ENCODE results near the gene MBD5. TPM values are rescaled to one million over a fixed set of nuclear protein-coding genes. Genes with fewer than 3 reads are reported as not detected.

MBD5 gene
- total RNA-seq, 1 experiment from 2014 or later: 33.7 TPM

DNA sequence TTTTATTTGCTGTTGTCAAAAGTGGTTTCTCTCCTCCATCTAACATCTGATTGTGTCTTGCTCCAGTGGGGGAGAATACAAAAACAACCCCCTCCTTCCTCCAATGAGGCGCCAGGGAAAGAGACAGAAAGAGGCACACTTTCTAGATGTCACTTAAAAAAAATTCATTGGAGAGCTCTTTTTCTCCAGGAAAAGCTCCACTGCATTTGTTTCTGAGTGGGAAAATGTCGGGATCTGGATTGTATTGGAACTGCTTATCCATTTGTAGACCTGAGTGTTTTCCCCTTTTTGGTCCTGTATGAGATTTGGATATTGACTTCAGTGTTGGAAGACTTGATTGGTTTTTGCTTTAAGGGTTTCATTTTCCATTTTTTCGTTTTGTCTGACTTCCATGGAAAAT is 995 bp downstream of the MBD5 start:
- no peaks in the 10 kb centered on the region for H3K9me3 Mint-ChIP-seq
- H3K4me3 Mint-ChIP-seq: peak overlapping the region; percentile 100
- no peaks in the 10 kb centered on the region for H3K27me3 Mint-ChIP-seq (ENCODE audit: low read depth)
- ChIA-PET POLR2A (interaction anchor here (0.6 kb wide), 1 partner anchor 258 kb away, joined by 3 read pairs; no protein-coding TSS in a partner anchor), CTCF (no interaction called here)
- no peak for DNase-seq (ENCODE audit: low spot score)
- peak overlapping the region; percentile 57 for H3K27ac Mint-ChIP-seq
- peaks cover 36% of the 10 kb centered on the region for H3K4me1 Mint-ChIP-seq
- ATAC-seq: no peak
- TF ChIP-seq, protein P1, sequence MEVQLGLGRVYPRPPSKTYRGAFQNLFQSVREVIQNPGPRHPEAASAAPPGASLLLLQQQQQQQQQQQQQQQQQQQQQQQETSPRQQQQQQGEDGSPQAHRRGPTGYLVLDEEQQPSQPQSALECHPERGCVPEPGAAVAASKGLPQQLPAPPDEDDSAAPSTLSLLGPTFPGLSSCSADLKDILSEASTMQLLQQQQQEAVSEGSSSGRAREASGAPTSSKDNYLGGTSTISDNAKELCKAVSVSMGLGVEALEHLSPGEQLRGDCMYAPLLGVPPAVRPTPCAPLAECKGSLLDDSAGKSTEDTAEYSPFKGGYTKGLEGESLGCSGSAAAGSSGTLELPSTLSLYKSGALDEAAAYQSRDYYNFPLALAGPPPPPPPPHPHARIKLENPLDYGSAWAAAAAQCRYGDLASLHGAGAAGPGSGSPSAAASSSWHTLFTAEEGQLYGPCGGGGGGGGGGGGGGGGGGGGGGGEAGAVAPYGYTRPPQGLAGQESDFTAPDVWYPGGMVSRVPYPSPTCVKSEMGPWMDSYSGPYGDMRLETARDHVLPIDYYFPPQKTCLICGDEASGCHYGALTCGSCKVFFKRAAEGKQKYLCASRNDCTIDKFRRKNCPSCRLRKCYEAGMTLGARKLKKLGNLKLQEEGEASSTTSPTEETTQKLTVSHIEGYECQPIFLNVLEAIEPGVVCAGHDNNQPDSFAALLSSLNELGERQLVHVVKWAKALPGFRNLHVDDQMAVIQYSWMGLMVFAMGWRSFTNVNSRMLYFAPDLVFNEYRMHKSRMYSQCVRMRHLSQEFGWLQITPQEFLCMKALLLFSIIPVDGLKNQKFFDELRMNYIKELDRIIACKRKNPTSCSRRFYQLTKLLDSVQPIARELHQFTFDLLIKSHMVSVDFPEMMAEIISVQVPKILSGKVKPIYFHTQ (CRISPR knock-in tag; IDR thresholded peaks at IDR 0.05): no peak
- TF ChIP-seq, protein P2, sequence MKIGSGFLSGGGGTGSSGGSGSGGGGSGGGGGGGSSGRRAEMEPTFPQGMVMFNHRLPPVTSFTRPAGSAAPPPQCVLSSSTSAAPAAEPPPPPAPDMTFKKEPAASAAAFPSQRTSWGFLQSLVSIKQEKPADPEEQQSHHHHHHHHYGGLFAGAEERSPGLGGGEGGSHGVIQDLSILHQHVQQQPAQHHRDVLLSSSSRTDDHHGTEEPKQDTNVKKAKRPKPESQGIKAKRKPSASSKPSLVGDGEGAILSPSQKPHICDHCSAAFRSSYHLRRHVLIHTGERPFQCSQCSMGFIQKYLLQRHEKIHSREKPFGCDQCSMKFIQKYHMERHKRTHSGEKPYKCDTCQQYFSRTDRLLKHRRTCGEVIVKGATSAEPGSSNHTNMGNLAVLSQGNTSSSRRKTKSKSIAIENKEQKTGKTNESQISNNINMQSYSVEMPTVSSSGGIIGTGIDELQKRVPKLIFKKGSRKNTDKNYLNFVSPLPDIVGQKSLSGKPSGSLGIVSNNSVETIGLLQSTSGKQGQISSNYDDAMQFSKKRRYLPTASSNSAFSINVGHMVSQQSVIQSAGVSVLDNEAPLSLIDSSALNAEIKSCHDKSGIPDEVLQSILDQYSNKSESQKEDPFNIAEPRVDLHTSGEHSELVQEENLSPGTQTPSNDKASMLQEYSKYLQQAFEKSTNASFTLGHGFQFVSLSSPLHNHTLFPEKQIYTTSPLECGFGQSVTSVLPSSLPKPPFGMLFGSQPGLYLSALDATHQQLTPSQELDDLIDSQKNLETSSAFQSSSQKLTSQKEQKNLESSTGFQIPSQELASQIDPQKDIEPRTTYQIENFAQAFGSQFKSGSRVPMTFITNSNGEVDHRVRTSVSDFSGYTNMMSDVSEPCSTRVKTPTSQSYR (CRISPR knock-in tag; IDR thresholded peaks at IDR 0.05): no peak
- TF ChIP-seq ZNF138 (CRISPR knock-in tag; conservative IDR thresholded peaks at IDR 0.05): no peak
- TF ChIP-seq, protein P3, sequence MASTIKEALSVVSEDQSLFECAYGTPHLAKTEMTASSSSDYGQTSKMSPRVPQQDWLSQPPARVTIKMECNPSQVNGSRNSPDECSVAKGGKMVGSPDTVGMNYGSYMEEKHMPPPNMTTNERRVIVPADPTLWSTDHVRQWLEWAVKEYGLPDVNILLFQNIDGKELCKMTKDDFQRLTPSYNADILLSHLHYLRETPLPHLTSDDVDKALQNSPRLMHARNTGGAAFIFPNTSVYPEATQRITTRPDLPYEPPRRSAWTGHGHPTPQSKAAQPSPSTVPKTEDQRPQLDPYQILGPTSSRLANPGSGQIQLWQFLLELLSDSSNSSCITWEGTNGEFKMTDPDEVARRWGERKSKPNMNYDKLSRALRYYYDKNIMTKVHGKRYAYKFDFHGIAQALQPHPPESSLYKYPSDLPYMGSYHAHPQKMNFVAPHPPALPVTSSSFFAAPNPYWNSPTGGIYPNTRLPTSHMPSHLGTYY (CRISPR knock-in tag; IDR thresholded peaks at IDR 0.05): no peak
- no peak for TF ChIP-seq EMX1 (CRISPR knock-in tag; IDR thresholded peaks at IDR 0.05)
- TF ChIP-seq, protein P4, sequence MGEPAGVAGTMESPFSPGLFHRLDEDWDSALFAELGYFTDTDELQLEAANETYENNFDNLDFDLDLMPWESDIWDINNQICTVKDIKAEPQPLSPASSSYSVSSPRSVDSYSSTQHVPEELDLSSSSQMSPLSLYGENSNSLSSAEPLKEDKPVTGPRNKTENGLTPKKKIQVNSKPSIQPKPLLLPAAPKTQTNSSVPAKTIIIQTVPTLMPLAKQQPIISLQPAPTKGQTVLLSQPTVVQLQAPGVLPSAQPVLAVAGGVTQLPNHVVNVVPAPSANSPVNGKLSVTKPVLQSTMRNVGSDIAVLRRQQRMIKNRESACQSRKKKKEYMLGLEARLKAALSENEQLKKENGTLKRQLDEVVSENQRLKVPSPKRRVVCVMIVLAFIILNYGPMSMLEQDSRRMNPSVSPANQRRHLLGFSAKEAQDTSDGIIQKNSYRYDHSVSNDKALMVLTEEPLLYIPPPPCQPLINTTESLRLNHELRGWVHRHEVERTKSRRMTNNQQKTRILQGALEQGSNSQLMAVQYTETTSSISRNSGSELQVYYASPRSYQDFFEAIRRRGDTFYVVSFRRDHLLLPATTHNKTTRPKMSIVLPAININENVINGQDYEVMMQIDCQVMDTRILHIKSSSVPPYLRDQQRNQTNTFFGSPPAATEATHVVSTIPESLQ (CRISPR knock-in tag; IDR thresholded peaks at IDR 0.05): no peak
- TF ChIP-seq, protein P5, sequence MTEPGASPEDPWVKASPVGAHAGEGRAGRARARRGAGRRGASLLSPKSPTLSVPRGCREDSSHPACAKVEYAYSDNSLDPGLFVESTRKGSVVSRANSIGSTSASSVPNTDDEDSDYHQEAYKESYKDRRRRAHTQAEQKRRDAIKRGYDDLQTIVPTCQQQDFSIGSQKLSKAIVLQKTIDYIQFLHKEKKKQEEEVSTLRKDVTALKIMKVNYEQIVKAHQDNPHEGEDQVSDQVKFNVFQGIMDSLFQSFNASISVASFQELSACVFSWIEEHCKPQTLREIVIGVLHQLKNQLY (CRISPR knock-in tag; IDR thresholded peaks at IDR 0.05): no peak
- no peak for TF ChIP-seq NFATC4 (CRISPR knock-in tag; IDR thresholded peaks at IDR 0.05)
- no peaks in the 10 kb centered on the region for H3K36me3 Mint-ChIP-seq

DNA sequence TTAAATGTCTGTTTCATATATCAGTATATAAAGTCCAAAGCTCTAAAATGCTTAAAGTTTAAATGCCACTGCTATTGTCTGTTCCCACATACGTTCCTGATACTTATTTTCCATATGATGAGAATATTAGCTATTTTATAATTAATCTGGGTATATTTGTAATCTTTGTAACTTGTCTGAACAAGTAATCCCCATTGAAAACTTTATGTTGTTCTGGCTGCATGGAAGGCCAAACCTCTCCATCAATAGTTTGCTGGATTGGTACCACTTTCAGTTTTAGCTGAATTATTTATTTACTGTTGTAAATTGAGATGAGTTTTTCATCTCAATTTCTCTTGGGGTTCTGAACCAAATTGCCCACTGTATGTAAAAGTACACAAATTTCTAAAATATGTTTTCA is 1.5 kb downstream of the MBD5 start:
- peaks cover 36% of the 10 kb centered on the region for H3K4me1 Mint-ChIP-seq
- no peaks in the 10 kb centered on the region for H3K36me3 Mint-ChIP-seq
- CTCF ChIA-PET: no interaction called here
- ATAC-seq (no peak), DNase-seq (ENCODE audit: low spot score) (no peak)
- no peak overlapping the region for H3K27ac Mint-ChIP-seq
- peak overlapping the region; percentile 100 for H3K4me3 Mint-ChIP-seq
- H3K9me3 Mint-ChIP-seq: no peaks in the 10 kb centered on the region
- H3K27me3 Mint-ChIP-seq (ENCODE audit: low read depth): no peaks in the 10 kb centered on the region
- POLR2A ChIA-PET: interaction anchor here (0.6 kb wide), 1 partner anchor 257 kb away, joined by 3 read pairs; no protein-coding TSS in a partner anchor
- TF ChIP-seq, protein P6, sequence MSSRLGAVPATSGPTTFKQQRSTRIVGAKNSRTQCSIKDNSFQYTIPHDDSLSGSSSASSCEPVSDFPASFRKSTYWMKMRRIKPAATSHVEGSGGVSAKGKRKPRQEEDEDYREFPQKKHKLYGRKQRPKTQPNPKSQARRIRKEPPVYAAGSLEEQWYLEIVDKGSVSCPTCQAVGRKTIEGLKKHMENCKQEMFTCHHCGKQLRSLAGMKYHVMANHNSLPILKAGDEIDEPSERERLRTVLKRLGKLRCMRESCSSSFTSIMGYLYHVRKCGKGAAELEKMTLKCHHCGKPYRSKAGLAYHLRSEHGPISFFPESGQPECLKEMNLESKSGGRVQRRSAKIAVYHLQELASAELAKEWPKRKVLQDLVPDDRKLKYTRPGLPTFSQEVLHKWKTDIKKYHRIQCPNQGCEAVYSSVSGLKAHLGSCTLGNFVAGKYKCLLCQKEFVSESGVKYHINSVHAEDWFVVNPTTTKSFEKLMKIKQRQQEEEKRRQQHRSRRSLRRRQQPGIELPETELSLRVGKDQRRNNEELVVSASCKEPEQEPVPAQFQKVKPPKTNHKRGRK (CRISPR knock-in tag; IDR thresholded peaks at IDR 0.05; ENCODE audit: borderline replicate concordance): no peak
- TF ChIP-seq, protein P7, sequence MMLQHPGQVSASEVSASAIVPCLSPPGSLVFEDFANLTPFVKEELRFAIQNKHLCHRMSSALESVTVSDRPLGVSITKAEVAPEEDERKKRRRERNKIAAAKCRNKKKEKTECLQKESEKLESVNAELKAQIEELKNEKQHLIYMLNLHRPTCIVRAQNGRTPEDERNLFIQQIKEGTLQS (CRISPR knock-in tag; conservative IDR thresholded peaks at IDR 0.05): no peak
- TF ChIP-seq ZNF416 (CRISPR knock-in tag; IDR thresholded peaks at IDR 0.05): no peak
- no peak for TF ChIP-seq MXD4 (CRISPR knock-in tag; IDR thresholded peaks at IDR 0.05; ENCODE audit: borderline replicate concordance)
- TF ChIP-seq TEAD4 (CRISPR knock-in tag; IDR thresholded peaks at IDR 0.05): no peak
- TF ChIP-seq, protein P1 (CRISPR knock-in tag; IDR thresholded peaks at IDR 0.05): no peak
- no peak for TF ChIP-seq TCF7 (CRISPR knock-in tag; IDR thresholded peaks at IDR 0.05; ENCODE audit: low read depth)
- no peak for TF ChIP-seq OVOL2 (CRISPR knock-in tag; IDR thresholded peaks at IDR 0.05; ENCODE audit: borderline replicate concordance)
- TF ChIP-seq HMGA2 (CRISPR knock-in tag; IDR thresholded peaks at IDR 0.05): no peak
- no peak for TF ChIP-seq SOX15 (CRISPR knock-in tag; IDR thresholded peaks at IDR 0.05)
- no peak for TF ChIP-seq SMAD4 (CRISPR knock-in tag; IDR thresholded peaks at IDR 0.05)
- TF ChIP-seq, protein P8, sequence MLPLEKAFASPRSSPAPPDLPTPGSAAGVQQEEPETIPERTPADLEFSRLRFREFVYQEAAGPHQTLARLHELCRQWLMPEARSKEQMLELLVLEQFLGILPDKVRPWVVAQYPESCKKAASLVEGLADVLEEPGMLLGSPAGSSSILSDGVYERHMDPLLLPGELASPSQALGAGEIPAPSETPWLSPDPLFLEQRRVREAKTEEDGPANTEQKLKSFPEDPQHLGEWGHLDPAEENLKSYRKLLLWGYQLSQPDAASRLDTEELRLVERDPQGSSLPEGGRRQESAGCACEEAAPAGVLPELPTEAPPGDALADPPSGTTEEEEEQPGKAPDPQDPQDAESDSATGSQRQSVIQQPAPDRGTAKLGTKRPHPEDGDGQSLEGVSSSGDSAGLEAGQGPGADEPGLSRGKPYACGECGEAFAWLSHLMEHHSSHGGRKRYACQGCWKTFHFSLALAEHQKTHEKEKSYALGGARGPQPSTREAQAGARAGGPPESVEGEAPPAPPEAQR (CRISPR knock-in tag; IDR thresholded peaks at IDR 0.05): no peak
- no peak for TF ChIP-seq NFATC4 (CRISPR knock-in tag; IDR thresholded peaks at IDR 0.05)
